CD4-positive, alpha-beta T cell (primary cell): ENCODE measurements around the gene GRAP. TPM values are rescaled to one million over a fixed set of nuclear protein-coding genes. Genes with fewer than 3 reads are reported as not detected.

Source experiments
- ATAC-seq: fragments of 200-7000 bp; cut with Tn5 transposase; one replicate; pipeline ENCODE4 v1.10.0; 2022; ENCODE audit warnings: mild to moderate bottlenecking; ENCODE audit not compliant: poor library complexity
- CTCF ChIA-PET: fragments of 350-600 bp; sonication (Branson Sonifier 250); formaldehyde crosslinking; loops from one replicate; lab custom pipeline; 2021; ENCODE audit warnings: antibody characterized with exemption, inconsistent platforms; lab: Charles Lee
- POLR2A ChIA-PET: fragments of 350-600 bp; sonication (Branson Sonifier 250); formaldehyde crosslinking; loops from one replicate; lab custom pipeline; 2021; ENCODE audit warnings: antibody characterized with exemption, inconsistent platforms; lab: Charles Lee
- DNase-seq, 14 experiments: peaks; one replicate each; pipeline ENCODE4 v3.0.0-alpha.2; 2013 to 2020; ENCODE audit warnings: mixed read lengths in 2 of 14
- H3K27ac ChIP-seq, 2 donors: one replicate each; pipeline versions ENCODE4 v1.5.1 to v1.7.0; 2013; ENCODE audit warnings: low read length in 2 of 2, low read depth in 1 of 2, mild to moderate bottlenecking in 1 of 2
- H3K27me3 ChIP-seq, 2 experiments: 1 replicate in 1 of 2; 2 replicates in 1 of 2; pipeline versions ENCODE4 v1.6.1 to v1.7.0; 2013; ENCODE audit warnings: low read length in 2 of 2, control low read depth in 1 of 2, mild to moderate bottlenecking in 1 of 2, moderate library complexity in 1 of 2; ENCODE audit not compliant: insufficient read depth in 2 of 2, control insufficient read depth in 1 of 2
- H3K36me3 ChIP-seq: one replicate; pipeline ENCODE4 v1.6.1; 2013; ENCODE audit warnings: low read length, control low read depth; ENCODE audit not compliant: insufficient read depth
- H3K4me1 ChIP-seq: one replicate; pipeline ENCODE4 v1.6.1; 2013; ENCODE audit warnings: low read length, control low read depth; ENCODE audit not compliant: insufficient read depth
- H3K4me3 ChIP-seq: one replicate; pipeline ENCODE4 v1.5.1; 2013; ENCODE audit warnings: mild to moderate bottlenecking, low read length, moderate library complexity
- H3K9me3 ChIP-seq, 2 experiments: 1 replicate in 1 of 2; 2 replicates in 1 of 2; pipeline versions ENCODE4 v1.6.1 to v1.7.0; 2013; ENCODE audit warnings: low read length in 2 of 2, mild to moderate bottlenecking in 2 of 2, control low read depth in 1 of 2, moderate library complexity in 1 of 2; ENCODE audit not compliant: control insufficient read depth in 1 of 2, insufficient read depth in 1 of 2
- H3K27ac Mint-ChIP-seq: one replicate; pipeline ENCODE4 v1.8.0; 2020; ENCODE audit warnings: mixed read lengths
- H3K27me3 Mint-ChIP-seq: one replicate; pipeline ENCODE4 v1.8.0; 2021; ENCODE audit warnings: mixed read lengths
- H3K36me3 Mint-ChIP-seq: one replicate; pipeline ENCODE4 v1.8.0; 2021; ENCODE audit warnings: low read depth, mixed read lengths
- H3K4me1 Mint-ChIP-seq: one replicate; pipeline ENCODE4 v1.8.0; 2021; ENCODE audit warnings: low read depth, mixed read lengths
- H3K4me3 Mint-ChIP-seq: one replicate; pipeline ENCODE4 v1.8.0; 2020; ENCODE audit warnings: mild to moderate bottlenecking, mixed read lengths
- H3K9me3 Mint-ChIP-seq: one replicate; pipeline ENCODE4 v1.8.0; 2020; ENCODE audit warnings: mixed read lengths
- CTCF ChIP-seq: fragments of 200-600 bp; IDR thresholded peaks from one replicate; pipeline ENCODE4 v1.8.0; 2022; ENCODE audit warnings: antibody characterized with exemption, mild to moderate bottlenecking
- intact Hi-C, 2 experiments: fragments of 100-400 bp; cut with DNase I in 1 of 2; cut with micrococcal nuclease in 1 of 2; formaldehyde crosslinking; loops; one replicate each; pipeline versions ENCODE4 v1.15.1 to v1.9.0; 2023 to 2025; cut with DNase I, micrococcal nuclease
- total RNA-seq, 174 experiments: library from RNA in 2 of 174; stranded (reverse) in 2 of 174; gene quantifications; one replicate each; pipeline ENCODE4 v1.2.3 and lab custom pipeline; 2021 to 2026

GRAP gene
- total RNA-seq, 2 experiments from 2014 or later: 20.1 to 20.4 TPM

GRCh38 chr17:19024101-19025078 lies 22.4 kb downstream of the GRAP start:
- Histone ChIP-seq H3K4me1 (peaks cover 22% of the 10 kb centered on the region), H3K27ac (peak overlapping the region; percentile 24 to 40), H3K4me3 (no peak overlapping the region), H3K36me3 (peaks cover 37% of the 10 kb centered on the region), H3K9me3 (no peaks in the 10 kb centered on the region), H3K27me3 (no peaks in the 10 kb centered on the region)
- Mint-ChIP-seq H3K27ac (peak overlapping the region; percentile 92), H3K4me1 (peaks cover 22% of the 10 kb centered on the region), H3K27me3 (no peaks in the 10 kb centered on the region), H3K4me3 (peak overlapping the region; percentile 59), H3K36me3 (peaks cover 43% of the 10 kb centered on the region), H3K9me3 (no peaks in the 10 kb centered on the region)
- TF ChIP-seq CTCF: no peak
- DNase-seq: peak in 4 of 14 experiments; percentile 28 to 40 (median 34)
- intact Hi-C loops: no loop called here
- ATAC-seq: peak; percentile 66
- ChIA-PET POLR2A (interaction anchor here (0.6 to 2.1 kb wide), 6 partner anchors 17 to 773 kb away, joined by 3 to 11 read pairs (median 4); partner anchors contain the start of genes FAM83G and PRPSAP2), CTCF (interaction anchor here (0.7 kb wide), 1 partner anchor 20 kb away, joined by 3 read pairs; no protein-coding TSS in a partner anchor)

GRCh38 chr17:19023209-19023999 lies 23.4 kb downstream of the GRAP start:
- H3K9me3 Mint-ChIP-seq: no peaks in the 10 kb centered on the region
- ATAC-seq: no peak
- H3K36me3 Mint-ChIP-seq: peaks cover 48% of the 10 kb centered on the region
- peak overlapping the region; percentile 92 for H3K27ac Mint-ChIP-seq
- Histone ChIP-seq H3K4me1 (peaks cover 22% of the 10 kb centered on the region), H3K4me3 (no peak overlapping the region), H3K27ac (peak overlapping the region in 1 of 2 donors; percentile 24), H3K9me3 (no peaks in the 10 kb centered on the region), H3K36me3 (peaks cover 37% of the 10 kb centered on the region), H3K27me3 (no peaks in the 10 kb centered on the region)
- intact Hi-C loops: no loop called here
- ChIA-PET POLR2A (interaction anchor here (0.6 to 2.7 kb wide), 9 partner anchors 11 to 774 kb away, joined by 3 to 11 read pairs (median 3); partner anchors contain the start of genes FAM83G and PRPSAP2), CTCF (interaction anchor here (1.4 to 1.5 kb wide), 2 partner anchors 14 to 62 kb away, joined by 3 to 4 read pairs; no protein-coding TSS in a partner anchor)
- H3K27me3 Mint-ChIP-seq: no peaks in the 10 kb centered on the region
- peaks cover 30% of the 10 kb centered on the region for H3K4me1 Mint-ChIP-seq
- DNase-seq: no peak
- no peak for TF ChIP-seq CTCF
- no peak overlapping the region for H3K4me3 Mint-ChIP-seq

- Histone ChIP-seq H3K9me3 (no peaks in the 10 kb centered on the region), H3K36me3 (peaks cover 37% of the 10 kb centered on the region), H3K27me3 (no peaks in the 10 kb centered on the region), H3K4me1 (peaks cover 29% of the 10 kb centered on the region), H3K27ac (no peak overlapping the region), H3K4me3 (no peak overlapping the region)
- ChIA-PET CTCF (interaction anchor here (1.4 to 1.5 kb wide), 2 partner anchors 14 to 62 kb away, joined by 3 to 4 read pairs; no protein-coding TSS in a partner anchor), POLR2A (interaction anchor here (0.8 to 2.7 kb wide), 4 partner anchors 10 to 48 kb away, joined by 3 to 10 read pairs (median 3); partner anchors contain the start of gene FAM83G)
- TF ChIP-seq CTCF: no peak
- H3K9me3 Mint-ChIP-seq: no peaks in the 10 kb centered on the region
- peak overlapping the region; percentile 78 for H3K27ac Mint-ChIP-seq
- ATAC-seq (no peak), DNase-seq (no peak)
- intact Hi-C loops: no loop called here
- no peak overlapping the region for H3K4me3 Mint-ChIP-seq
- peaks cover 30% of the 10 kb centered on the region for H3K4me1 Mint-ChIP-seq
- no peaks in the 10 kb centered on the region for H3K27me3 Mint-ChIP-seq
- peaks cover 48% of the 10 kb centered on the region for H3K36me3 Mint-ChIP-seq
Observed at GRCh38 chr17:19022747-19023146, 24.0 kb downstream of the GRAP start.
